Measurements from ENCODE around the gene RNF150.

Gene RNF150

DNA sequence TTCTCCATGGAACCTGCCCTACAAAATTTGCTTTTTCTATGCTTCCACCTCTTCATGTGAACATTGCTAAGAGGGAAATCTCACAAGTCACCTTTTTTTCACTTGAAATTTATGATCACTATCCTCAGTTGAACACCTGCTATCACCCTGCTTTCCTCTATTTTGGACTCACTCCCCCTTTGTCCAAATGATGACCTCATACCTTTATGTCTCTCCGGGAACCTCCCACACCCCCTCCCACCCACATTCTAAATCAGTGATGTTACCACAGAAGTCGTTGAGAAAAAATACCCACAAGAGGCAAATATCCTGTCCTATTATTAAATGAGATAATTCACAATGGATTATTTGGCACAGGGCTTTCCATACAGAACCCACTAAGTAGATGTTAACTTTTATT lies 156.5 kb downstream of the RNF150 start:
- H3K36me3 ChIP-seq (ENCODE audit: insufficient read depth, low read length), result no peaks in the 10 kb centered on the region
- H3K9me3 ChIP-seq (ENCODE audit: insufficient read depth, low read depth, low read length), result no peaks in the 10 kb centered on the region
- no peaks in the 10 kb centered on the region for H3F3A ChIP-seq (ENCODE audit: low read depth)
- no peak overlapping the region for H3K9ac ChIP-seq (ENCODE audit: low read depth, low read length, poor library complexity, severe bottlenecking)
- H3K4me2 ChIP-seq (ENCODE audit: low read depth, low read length, poor library complexity, severe bottlenecking), result no peak overlapping the region
- no peaks in the 10 kb centered on the region for H3K4me1 ChIP-seq (ENCODE audit: insufficient read depth, low read length, poor library complexity, severe bottlenecking)
- H3K27me3 ChIP-seq (ENCODE audit: insufficient read depth, low read length, poor library complexity, severe bottlenecking), result no peaks in the 10 kb centered on the region
- no peaks in the 10 kb centered on the region for H3K79me2 ChIP-seq (ENCODE audit: insufficient read depth, low read length)
- no peaks in the 10 kb centered on the region for H4K20me1 ChIP-seq (ENCODE audit: insufficient read depth, low read length, poor library complexity, severe bottlenecking)
- H2AFZ ChIP-seq (ENCODE audit: low read length), result no peak overlapping the region
- H3K4me3 ChIP-seq (ENCODE audit: low read length, poor library complexity, severe bottlenecking), result no peak overlapping the region
- TF ChIP-seq, protein P1, sequence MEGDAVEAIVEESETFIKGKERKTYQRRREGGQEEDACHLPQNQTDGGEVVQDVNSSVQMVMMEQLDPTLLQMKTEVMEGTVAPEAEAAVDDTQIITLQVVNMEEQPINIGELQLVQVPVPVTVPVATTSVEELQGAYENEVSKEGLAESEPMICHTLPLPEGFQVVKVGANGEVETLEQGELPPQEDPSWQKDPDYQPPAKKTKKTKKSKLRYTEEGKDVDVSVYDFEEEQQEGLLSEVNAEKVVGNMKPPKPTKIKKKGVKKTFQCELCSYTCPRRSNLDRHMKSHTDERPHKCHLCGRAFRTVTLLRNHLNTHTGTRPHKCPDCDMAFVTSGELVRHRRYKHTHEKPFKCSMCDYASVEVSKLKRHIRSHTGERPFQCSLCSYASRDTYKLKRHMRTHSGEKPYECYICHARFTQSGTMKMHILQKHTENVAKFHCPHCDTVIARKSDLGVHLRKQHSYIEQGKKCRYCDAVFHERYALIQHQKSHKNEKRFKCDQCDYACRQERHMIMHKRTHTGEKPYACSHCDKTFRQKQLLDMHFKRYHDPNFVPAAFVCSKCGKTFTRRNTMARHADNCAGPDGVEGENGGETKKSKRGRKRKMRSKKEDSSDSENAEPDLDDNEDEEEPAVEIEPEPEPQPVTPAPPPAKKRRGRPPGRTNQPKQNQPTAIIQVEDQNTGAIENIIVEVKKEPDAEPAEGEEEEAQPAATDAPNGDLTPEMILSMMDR (conservative IDR thresholded peaks at IDR 0.05; ENCODE audit: low read length), result no peak
- TF ChIP-seq EZH2phosphoT487 (IDR thresholded peaks at IDR 0.05; ENCODE audit: borderline replicate concordance), result no peak
- no peaks in the 10 kb centered on the region for H3K9me2 ChIP-seq (replicated peaks; ENCODE audit: low read depth, low read length)

DNA sequence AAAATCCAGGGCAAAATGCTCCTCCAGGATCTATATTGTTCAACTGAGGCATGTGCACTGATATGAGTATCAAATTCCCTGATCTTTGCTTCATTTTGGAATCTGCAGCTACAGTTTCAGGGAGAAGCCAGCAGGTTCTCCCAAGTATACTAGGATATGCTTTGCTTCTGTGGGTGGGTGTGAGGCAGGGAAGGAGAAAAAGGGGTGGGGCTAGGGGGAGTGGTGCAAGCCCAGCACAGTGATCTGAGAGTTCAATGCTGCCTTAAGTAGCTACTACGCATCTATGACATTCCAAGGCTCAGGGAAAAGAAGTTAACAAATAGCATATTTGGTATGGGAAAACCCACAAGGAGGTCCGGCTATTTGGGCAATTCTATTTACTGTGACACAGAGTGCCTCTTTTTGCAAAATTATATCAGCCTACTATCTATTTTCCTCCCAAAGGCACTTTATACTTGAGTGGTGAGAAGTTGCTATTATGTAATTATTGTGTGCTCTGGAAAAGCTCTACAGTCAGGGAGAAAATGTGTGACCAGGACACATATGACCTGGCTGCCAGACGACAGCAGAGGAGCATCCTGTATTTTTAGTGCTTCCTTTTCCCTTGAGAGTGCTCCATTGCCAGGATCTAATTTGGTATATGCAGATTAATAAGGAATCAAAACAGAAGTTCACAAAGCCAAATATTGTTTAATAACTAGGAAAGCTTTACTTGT lies 162.0 kb downstream of the RNF150 start:
- no peaks in the 10 kb centered on the region for H3K4me1 ChIP-seq (ENCODE audit: insufficient read depth, low read length, poor library complexity, severe bottlenecking)
- H3K27me3 ChIP-seq (ENCODE audit: insufficient read depth, low read length, poor library complexity, severe bottlenecking), result no peaks in the 10 kb centered on the region
- no peak overlapping the region for H3K9ac ChIP-seq (ENCODE audit: low read depth, low read length, poor library complexity, severe bottlenecking)
- H4K20me1 ChIP-seq (ENCODE audit: insufficient read depth, low read length, poor library complexity, severe bottlenecking), result no peaks in the 10 kb centered on the region
- H3K79me2 ChIP-seq (ENCODE audit: insufficient read depth, low read length), result no peaks in the 10 kb centered on the region
- H3F3A ChIP-seq (ENCODE audit: low read depth), result no peaks in the 10 kb centered on the region
- H3K9me3 ChIP-seq (ENCODE audit: insufficient read depth, low read depth, low read length), result no peaks in the 10 kb centered on the region
- peaks cover 3% of the 10 kb centered on the region; the same call in 1 of the 2 replicates for H3K36me3 ChIP-seq (ENCODE audit: insufficient read depth, low read length)
- H3K4me2 ChIP-seq (ENCODE audit: low read depth, low read length, poor library complexity, severe bottlenecking), result no peak overlapping the region
- no peaks in the 10 kb centered on the region for H3K9me2 ChIP-seq (replicated peaks; ENCODE audit: low read depth, low read length)
- no peak overlapping the region for H3K4me3 ChIP-seq (ENCODE audit: low read length, poor library complexity, severe bottlenecking)
- TF ChIP-seq EZH2phosphoT487 (IDR thresholded peaks at IDR 0.05; ENCODE audit: borderline replicate concordance), result no peak
- TF ChIP-seq, protein P1 (conservative IDR thresholded peaks at IDR 0.05; ENCODE audit: low read length), result no peak
- no peak overlapping the region for H2AFZ ChIP-seq (ENCODE audit: low read length)

DNA sequence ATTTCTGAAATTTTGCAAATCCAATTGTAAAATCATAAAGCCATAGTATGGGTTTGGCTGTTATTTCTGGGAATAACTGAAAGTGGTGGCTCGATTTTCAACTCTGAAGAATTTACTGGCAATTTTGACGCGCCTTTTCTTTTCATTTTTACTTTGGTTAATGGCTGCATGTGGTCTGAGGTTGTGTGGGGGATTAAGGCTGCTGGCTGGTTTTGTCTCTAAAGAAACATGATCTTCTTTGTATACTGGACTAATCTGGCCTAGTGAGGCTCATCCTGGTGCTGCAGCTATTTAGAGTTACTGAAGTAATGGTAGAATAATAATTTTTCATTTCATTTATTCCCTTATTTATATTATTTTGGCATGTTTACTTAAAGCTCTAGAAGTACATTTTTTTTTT lies 164.0 kb downstream of the RNF150 start:
- peaks cover 8% of the 10 kb centered on the region; the same call in 1 of the 2 replicates for H3K36me3 ChIP-seq (ENCODE audit: insufficient read depth, low read length)
- H3K27me3 ChIP-seq (ENCODE audit: insufficient read depth, low read length, poor library complexity, severe bottlenecking), result no peaks in the 10 kb centered on the region
- TF ChIP-seq EZH2phosphoT487 (IDR thresholded peaks at IDR 0.05; ENCODE audit: borderline replicate concordance), result no peak
- TF ChIP-seq, protein P1 (conservative IDR thresholded peaks at IDR 0.05; ENCODE audit: low read length), result no peak
- H3K9ac ChIP-seq (ENCODE audit: low read depth, low read length, poor library complexity, severe bottlenecking), result no peak overlapping the region
- no peaks in the 10 kb centered on the region for H3K79me2 ChIP-seq (ENCODE audit: insufficient read depth, low read length)
- H3K9me3 ChIP-seq (ENCODE audit: insufficient read depth, low read depth, low read length), result no peaks in the 10 kb centered on the region
- H2AFZ ChIP-seq (ENCODE audit: low read length), result no peak overlapping the region
- H3K4me3 ChIP-seq (ENCODE audit: low read length, poor library complexity, severe bottlenecking), result no peak overlapping the region
- H3K4me2 ChIP-seq (ENCODE audit: low read depth, low read length, poor library complexity, severe bottlenecking), result no peak overlapping the region
- H3K9me2 ChIP-seq (replicated peaks; ENCODE audit: low read depth, low read length), result no peaks in the 10 kb centered on the region
- no peaks in the 10 kb centered on the region for H4K20me1 ChIP-seq (ENCODE audit: insufficient read depth, low read length, poor library complexity, severe bottlenecking)
- H3F3A ChIP-seq (ENCODE audit: low read depth), result no peaks in the 10 kb centered on the region
- no peaks in the 10 kb centered on the region for H3K4me1 ChIP-seq (ENCODE audit: insufficient read depth, low read length, poor library complexity, severe bottlenecking)
